Activated T-cell treated with anti-CD3 and anti-CD28 coated beads for 1 hour (primary cell): ENCODE measurements around the gene HBM.
"Not testable (repeated sequence)": the region's sequence is repeated elsewhere in the genome, so short reads cannot be mapped to it uniquely, and the experiment has no call there.

Experiments used
- DNase-seq: peaks from one replicate; pipeline ENCODE4 v3.0.0-alpha.2; 2020; ENCODE audit warnings: low read depth

HBM gene

GRCh38 chr16:146646-147045, 19.1 kb upstream of the HBM start:
- no peak for DNase-seq

- DNase-seq, result no peak
Measured at GRCh38 chr16:149024-149660, 16.6 kb upstream of the HBM start.

GRCh38 chr16:152141-153128, 13.3 kb upstream of the HBM start, which contains the start of gene HBZ:
HBZ (plus strand) TSS chr16:152644; CDS start chr16:152910, 266 bp downstream.
- no peak for DNase-seq

GRCh38 chr16:153129-153521, 12.7 kb upstream of the HBM start:
- not testable (repeated sequence) for DNase-seq

GRCh38 chr16:153550-154216, 12.1 kb upstream of the HBM start:
- not testable (repeated sequence) for DNase-seq

GRCh38 chr16:154217-155030, 11.4 kb upstream of the HBM start:
- no peak for DNase-seq

- no peak for DNase-seq
Measured at GRCh38 chr16:155031-155398, 10.8 kb upstream of the HBM start.

GRCh38 chr16:159136-159849, 6.5 kb upstream of the HBM start:
- DNase-seq, result no peak

- not testable (repeated sequence) for DNase-seq
Measured at GRCh38 chr16:160242-160641, 5.5 kb upstream of the HBM start.

- no peak for DNase-seq
Measured at GRCh38 chr16:160691-161190, 5.0 kb upstream of the HBM start.

- DNase-seq, result no peak
Measured at GRCh38 chr16:162271-162991, 3.3 kb upstream of the HBM start.

- not testable (repeated sequence) for DNase-seq
Measured at GRCh38 chr16:163139-163538, 2.6 kb upstream of the HBM start.

GRCh38 chr16:163696-164095, 2.1 kb upstream of the HBM start:
- DNase-seq, result not testable (repeated sequence)

- not testable (repeated sequence) for DNase-seq
Measured at GRCh38 chr16:164134-164823, 1.5 kb upstream of the HBM start.

GRCh38 chr16:164827-165538, 795 bp upstream of the HBM start:
- DNase-seq, result no peak

- no peak for DNase-seq
Measured at GRCh38 chr16:166375-167121, 770 bp downstream of the HBM start.

- no peak for DNase-seq
Measured at GRCh38 chr16:167122-167690, 1.4 kb downstream of the HBM start.

GRCh38 chr16:168424-168823, 2.6 kb downstream of the HBM start:
- no peak for DNase-seq
